A673 (cell line): Measurements from ENCODE around the gene ANKRD52. TPM values are rescaled to one million over a fixed set of nuclear protein-coding genes. Genes with fewer than 3 reads are reported as not detected.
"Not testable (repeated sequence)": the region's sequence is repeated elsewhere in the genome, so short reads cannot be mapped to it uniquely, and the experiment has no call there.

Experiments used
- BruUV-seq: library from RNA; stranded (reverse); fragments of 400-500 nt; replicated peaks from 2 replicates; lab custom pipeline; 2021; lab: Mats Ljungman, UMichigan
- CTCF ChIA-PET: fragments of 300-600 bp; sonication (Branson Sonifier 250); formaldehyde crosslinking; loops from one replicate; lab custom pipeline; 2022; ENCODE audit warnings: antibody characterized with exemption; lab: Charles Lee
- POLR2A ChIA-PET: fragments of 300-600 bp; sonication (Branson Sonifier 250); formaldehyde crosslinking; loops from one replicate; lab custom pipeline; 2022; ENCODE audit warnings: antibody characterized with exemption; ENCODE audit not compliant: low non-redundant PET; lab: Charles Lee
- DNase-seq: peaks from one replicate; pipeline ENCODE4 v3.0.0-alpha.2; 2015; ENCODE audit warnings: low spot score
- H3K27ac ChIP-seq: fragments of 200-600 bp; sonication (generic); 2 replicates; pipeline ENCODE4 v1.5.1; 2016; ENCODE audit warnings: mixed run types, low read depth, mild to moderate bottlenecking, mixed read lengths, antibody characterized with exemption, low read length; ENCODE audit not compliant: poor library complexity, severe bottlenecking
- H3K27me3 ChIP-seq: fragments of 200-600 bp; sonication (generic); replicated peaks from 2 replicates; pipeline ENCODE4 v1.6.1; 2017; ENCODE audit warnings: mixed run types, low read depth, mild to moderate bottlenecking, mixed read lengths, antibody characterized with exemption, low read length; ENCODE audit not compliant: insufficient read depth, poor library complexity
- H3K36me3 ChIP-seq: fragments of 200-600 bp; sonication (generic); 2 replicates; pipeline ENCODE4 v1.6.1; 2016; ENCODE audit warnings: mixed run types, mild to moderate bottlenecking, mixed read lengths, antibody characterized with exemption, low read length; ENCODE audit not compliant: insufficient read depth, poor library complexity, severe bottlenecking
- H3K4me1 ChIP-seq: fragments of 200-600 bp; sonication (generic); 2 replicates; pipeline ENCODE4 v1.6.1; 2017; ENCODE audit warnings: mixed run types, mild to moderate bottlenecking, mixed read lengths, antibody characterized with exemption, low read length; ENCODE audit not compliant: insufficient read depth, poor library complexity, severe bottlenecking
- H3K4me3 ChIP-seq: fragments of 200-600 bp; sonication (generic); 2 replicates; pipeline ENCODE4 v1.5.1; 2016; ENCODE audit warnings: low read depth, mixed run types, mild to moderate bottlenecking, mixed read lengths, low read length; ENCODE audit not compliant: poor library complexity, severe bottlenecking
- H3K9me3 ChIP-seq: fragments of 200-600 bp; sonication (generic); 2 replicates; pipeline ENCODE4 v1.6.1; 2016; ENCODE audit warnings: mixed run types, low read depth, mild to moderate bottlenecking, mixed read lengths, antibody characterized with exemption, low read length; ENCODE audit not compliant: poor library complexity, severe bottlenecking
- CTCF ChIP-seq: fragments of 300-800, 200-600 bp; sonication (generic); conservative IDR thresholded peaks from 2 replicates; pipeline ENCODE4 v1.5.1; 2017; ENCODE audit warnings: low read depth, mild to moderate bottlenecking, antibody characterized with exemption, low read length, moderate library complexity, mixed read lengths
- EZH2 ChIP-seq: fragments of 200-600 bp; sonication (generic); IDR thresholded peaks from 2 replicates; pipeline ENCODE4 v1.6.1; 2017; ENCODE audit warnings: borderline replicate concordance, low read depth, mild to moderate bottlenecking, mixed read lengths, antibody characterized with exemption, low read length; ENCODE audit not compliant: poor library complexity, severe bottlenecking
- intact Hi-C: fragments of 100-400 bp; cut with micrococcal nuclease; formaldehyde crosslinking; loops from one replicate; pipeline ENCODE4 v1.10.0; 2022; ENCODE audit not compliant: unreplicated experiment
- total RNA-seq: library from RNA; stranded (reverse); gene quantifications from 2 replicates; pipeline ENCODE4 v1.2.3, GENCODE V29; 2021

The ANKRD52 gene
- total RNA-seq, 1 experiment from 2014 or later = 74.7 TPM

GRCh38 chr12:56288705-56289387, 30.7 kb upstream of the ANKRD52 start:
- Histone ChIP-seq H3K36me3 (peaks cover 31% of the 10 kb centered on the region), H3K4me1 (no peaks in the 10 kb centered on the region), H3K27ac (no peak overlapping the region), H3K4me3 (no peak overlapping the region), H3K27me3 (no peaks in the 10 kb centered on the region), H3K9me3 (no peaks in the 10 kb centered on the region)
- no peak for TF ChIP-seq EZH2
- TF ChIP-seq CTCF = no peak
- no peak for DNase-seq
- ChIA-PET CTCF (no interaction called here), POLR2A (no interaction called here)
- no TSS peak for BruUV-seq
- intact Hi-C loops = no loop called here

- intact Hi-C loops = no loop called here
- Histone ChIP-seq H3K27ac (no peak overlapping the region), H3K36me3 (peaks cover 51% of the 10 kb centered on the region), H3K9me3 (no peaks in the 10 kb centered on the region), H3K4me3 (no peak overlapping the region), H3K4me1 (no peaks in the 10 kb centered on the region), H3K27me3 (no peaks in the 10 kb centered on the region)
- POLR2A ChIA-PET = no interaction called here
- TF ChIP-seq EZH2 (no peak), CTCF (no peak)
- CTCF ChIA-PET = no interaction called here
- TSS peak; percentile 6 for BruUV-seq
- no peak for DNase-seq
Observed at GRCh38 chr12:56286044-56286830, 28.1 kb upstream of the ANKRD52 start.

DNA sequence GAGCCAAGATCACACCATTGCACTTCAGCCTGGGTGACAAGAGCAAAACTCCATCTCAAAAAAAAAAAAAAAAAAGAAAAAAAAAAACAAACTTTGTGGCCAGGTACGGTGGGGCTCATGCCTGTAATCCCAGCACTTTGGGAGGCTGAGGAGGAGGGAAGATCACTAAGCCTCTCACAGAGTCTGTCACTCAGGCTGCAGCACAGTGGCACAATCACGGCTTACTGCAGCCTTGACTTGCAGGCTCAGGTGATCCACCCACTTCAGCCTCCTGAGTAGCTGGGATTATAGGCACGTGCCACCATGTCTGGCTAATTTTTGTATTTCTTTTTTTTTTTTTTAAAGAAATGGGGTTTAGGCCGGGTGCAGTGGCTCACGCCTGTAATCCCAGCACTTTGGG, 26.1 kb upstream of the ANKRD52 start:
- POLR2A ChIA-PET, BruUV-seq, H3K9me3 ChIP-seq, H3K4me3 ChIP-seq, H3K27ac ChIP-seq, DNase-seq, H3K27me3 ChIP-seq, intact Hi-C loops, H3K4me1 ChIP-seq: not testable (repeated sequence)
- peaks cover 56% of the 10 kb centered on the region for H3K36me3 ChIP-seq
- CTCF ChIA-PET = interaction anchor here (0.7 kb wide), 1 partner anchor 79 kb away, joined by 3 read pairs; no protein-coding TSS in a partner anchor
